Stomach (tissue), 4 donors: Measurements from ENCODE around the gene NELL1.

Experiments used
- EP300 ChIP-seq: sonication (generic); formaldehyde crosslinking; IDR thresholded peaks from one replicate; pipeline ENCODE4 v1.6.1; 2017; ENCODE audit warnings: antibody characterized with exemption
- POLR2A ChIP-seq, 4 donors: fragments of 450-650 bp; IDR thresholded peaks; one replicate each; pipeline ENCODE4 v1.6.1; 2016; ENCODE audit warnings: antibody characterized with exemption in 4 of 4, control low read depth in 2 of 4, mild to moderate bottlenecking in 1 of 4, moderate library complexity in 1 of 4
- POLR2AphosphoS5 ChIP-seq, 3 donors: sonication (generic); formaldehyde crosslinking; IDR thresholded peaks; one replicate each; pipeline ENCODE4 v1.6.1; 2016; ENCODE audit warnings: antibody characterized with exemption in 3 of 3
- TF ChIP-seq, protein P1 (sequence below), 7 experiments: fragments of 450-650 bp in 4 of 7; fragments of 200-600 bp in 3 of 7; sonication (generic) in 3 of 7; IDR thresholded peaks; one replicate each; pipeline ENCODE4 v1.5.1; 2016 to 2019; ENCODE audit warnings: antibody characterized with exemption in 7 of 7, control low read depth in 2 of 7, mild to moderate bottlenecking in 1 of 7

DNA sequence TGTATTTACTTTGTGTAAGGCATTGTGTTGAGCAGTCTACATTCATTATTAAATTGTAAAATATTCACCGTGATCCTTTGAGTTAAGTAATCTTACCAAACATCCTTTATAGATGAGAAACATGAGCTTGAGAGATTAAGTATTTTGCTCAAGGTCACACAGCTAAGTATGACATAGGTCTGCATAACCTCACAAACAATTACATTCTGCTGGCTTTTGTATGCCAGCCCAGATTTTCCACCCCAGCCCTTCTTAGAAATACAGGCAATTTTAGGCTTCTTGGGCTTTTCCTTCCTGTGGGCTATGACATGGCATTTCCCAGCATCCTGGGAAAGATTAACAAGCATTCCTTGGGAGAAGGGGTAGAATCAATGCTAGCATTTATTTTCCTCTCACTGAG lies 357.3 kb downstream of the NELL1 start:
- TF ChIP-seq, protein P1, sequence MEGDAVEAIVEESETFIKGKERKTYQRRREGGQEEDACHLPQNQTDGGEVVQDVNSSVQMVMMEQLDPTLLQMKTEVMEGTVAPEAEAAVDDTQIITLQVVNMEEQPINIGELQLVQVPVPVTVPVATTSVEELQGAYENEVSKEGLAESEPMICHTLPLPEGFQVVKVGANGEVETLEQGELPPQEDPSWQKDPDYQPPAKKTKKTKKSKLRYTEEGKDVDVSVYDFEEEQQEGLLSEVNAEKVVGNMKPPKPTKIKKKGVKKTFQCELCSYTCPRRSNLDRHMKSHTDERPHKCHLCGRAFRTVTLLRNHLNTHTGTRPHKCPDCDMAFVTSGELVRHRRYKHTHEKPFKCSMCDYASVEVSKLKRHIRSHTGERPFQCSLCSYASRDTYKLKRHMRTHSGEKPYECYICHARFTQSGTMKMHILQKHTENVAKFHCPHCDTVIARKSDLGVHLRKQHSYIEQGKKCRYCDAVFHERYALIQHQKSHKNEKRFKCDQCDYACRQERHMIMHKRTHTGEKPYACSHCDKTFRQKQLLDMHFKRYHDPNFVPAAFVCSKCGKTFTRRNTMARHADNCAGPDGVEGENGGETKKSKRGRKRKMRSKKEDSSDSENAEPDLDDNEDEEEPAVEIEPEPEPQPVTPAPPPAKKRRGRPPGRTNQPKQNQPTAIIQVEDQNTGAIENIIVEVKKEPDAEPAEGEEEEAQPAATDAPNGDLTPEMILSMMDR (IDR thresholded peaks at IDR 0.05): no peak
- TF ChIP-seq EP300: no peak
- TF ChIP-seq POLR2A (IDR thresholded peaks at IDR 0.05): no peak
- TF ChIP-seq POLR2AphosphoS5 (IDR thresholded peaks at IDR 0.05): no peak
